Activated T-cell treated with anti-CD3 and anti-CD28 coated beads, Interleukin-2, amount 50 U/mL, for 4 hours (primary cell): ENCODE data around the gene MYH1. TPM values are rescaled to one million over a fixed set of nuclear protein-coding genes. Genes with fewer than 3 reads are reported as not detected.
"Not testable (repeated sequence)": the region's sequence is repeated elsewhere in the genome, so short reads cannot be mapped to it uniquely, and the experiment has no call there.

Source experiments
- ATAC-seq, 2 donors: fragments of 200-7000 bp; cut with Tn5 transposase; one replicate each; pipeline ENCODE4 v1.10.0; 2021
- DNase-seq: peaks from one replicate; pipeline ENCODE4 v3.0.0-alpha.2; 2020
- H3K27me3 Mint-ChIP-seq: one replicate; pipeline ENCODE4 v1.8.0; 2021; ENCODE audit warnings: low read depth, mixed read lengths
- H3K36me3 Mint-ChIP-seq: one replicate; pipeline ENCODE4 v1.8.0; 2022; ENCODE audit warnings: mixed read lengths; ENCODE audit not compliant: insufficient read depth
- H3K4me1 Mint-ChIP-seq: one replicate; pipeline ENCODE4 v1.8.0; 2021; ENCODE audit warnings: low read depth, mixed read lengths
- H3K4me3 Mint-ChIP-seq: one replicate; pipeline ENCODE4 v1.8.0; 2021; ENCODE audit warnings: mild to moderate bottlenecking, moderate library complexity, mixed read lengths
- H3K9me3 Mint-ChIP-seq: one replicate; pipeline ENCODE4 v1.8.0; 2021; ENCODE audit warnings: mixed read lengths
- total RNA-seq, 3 donors: library from RNA; stranded (reverse); gene quantifications; one replicate each; pipeline ENCODE4 v1.2.1, GENCODE V29; 2021

MYH1 gene
- not detected for total RNA-seq

DNA sequence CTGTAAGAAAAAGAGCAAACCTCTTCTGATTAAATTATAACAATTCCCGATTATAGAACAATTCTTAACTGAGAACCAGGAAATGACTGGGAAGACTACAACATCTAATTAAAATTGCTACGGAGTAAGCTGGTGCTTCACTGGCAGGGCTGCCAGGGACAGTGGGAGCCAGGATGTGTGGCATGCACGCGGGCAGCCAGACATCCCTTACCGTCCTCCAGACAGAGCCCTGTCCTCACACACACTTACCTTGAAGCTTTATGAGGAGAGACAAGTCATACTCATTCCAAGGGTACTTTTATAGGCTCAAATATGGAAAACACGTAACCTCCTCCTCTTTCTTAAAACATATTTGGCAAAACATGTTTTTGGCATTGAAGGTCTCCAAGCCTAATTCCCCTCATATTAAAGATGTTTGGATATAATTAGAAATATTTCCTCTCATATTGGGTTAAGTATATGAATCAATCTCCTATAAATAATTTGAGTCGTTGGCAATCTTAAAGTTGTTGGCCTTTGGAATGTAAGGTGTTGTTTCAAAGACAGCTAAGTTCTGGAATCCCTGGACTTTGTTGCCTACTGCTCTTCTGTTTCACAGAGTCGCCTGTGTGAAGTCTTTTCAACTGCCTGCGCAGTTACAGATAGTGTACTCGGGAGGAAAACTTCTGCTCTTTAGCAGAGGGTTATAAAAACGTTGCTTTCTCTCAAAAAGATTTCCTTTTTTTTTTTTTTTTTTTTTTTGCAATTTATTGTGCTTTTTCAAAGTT lies at the start of gene MYH1:
TSS of gene MYH1 (minus strand) at position 272 of the 767 bp plus-strand sequence. CDS start 1,900 bp downstream, outside the sequence.
- ATAC-seq (no peak), DNase-seq (no peak)
- H3K27me3 Mint-ChIP-seq, result peaks cover 2% of the 10 kb centered on the region
- H3K9me3 Mint-ChIP-seq, result peaks cover 3% of the 10 kb centered on the region
- H3K36me3 Mint-ChIP-seq, result no peaks in the 10 kb centered on the region
- no peaks in the 10 kb centered on the region for H3K4me1 Mint-ChIP-seq
- H3K4me3 Mint-ChIP-seq, result no peak within 1 kb of the TSS

DNA sequence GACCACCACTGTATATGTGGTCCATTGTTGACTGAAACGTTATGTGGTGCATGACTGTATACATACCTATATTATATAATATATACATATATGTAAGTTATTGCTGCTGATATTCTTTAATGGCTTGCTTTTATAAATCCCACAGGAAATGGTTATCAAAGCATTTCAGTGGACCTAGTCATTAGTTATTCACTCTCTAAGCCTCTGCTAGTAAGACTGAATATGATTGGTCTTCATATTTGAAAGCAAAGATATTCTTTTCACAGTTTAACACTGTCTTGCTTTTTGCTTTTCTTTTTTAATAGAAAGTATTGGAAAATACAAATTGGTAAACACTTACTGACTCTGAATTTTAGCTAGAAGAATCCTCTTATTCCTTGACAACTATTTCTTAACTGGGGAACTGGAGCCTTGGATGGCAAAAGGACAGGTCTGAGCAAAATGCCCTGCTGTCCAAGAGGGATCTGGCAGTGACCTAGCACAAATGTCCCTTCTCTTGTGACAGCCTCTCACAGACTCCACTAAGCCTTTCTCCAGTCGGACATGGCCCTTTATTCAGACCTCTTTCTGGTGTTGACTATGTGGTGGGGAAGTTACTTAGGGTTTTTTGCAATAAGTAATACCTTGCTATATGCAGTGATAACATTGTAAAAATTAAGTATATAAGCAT lies 45.8 kb upstream of the MYH1 start:
- Mint-ChIP-seq H3K4me3 (no peak overlapping the region), H3K36me3 (no peaks in the 10 kb centered on the region), H3K27me3 (peaks cover 8% of the 10 kb centered on the region), H3K9me3 (no peaks in the 10 kb centered on the region), H3K4me1 (no peaks in the 10 kb centered on the region)
- DNase-seq, result no peak
- ATAC-seq, result no peak

DNA sequence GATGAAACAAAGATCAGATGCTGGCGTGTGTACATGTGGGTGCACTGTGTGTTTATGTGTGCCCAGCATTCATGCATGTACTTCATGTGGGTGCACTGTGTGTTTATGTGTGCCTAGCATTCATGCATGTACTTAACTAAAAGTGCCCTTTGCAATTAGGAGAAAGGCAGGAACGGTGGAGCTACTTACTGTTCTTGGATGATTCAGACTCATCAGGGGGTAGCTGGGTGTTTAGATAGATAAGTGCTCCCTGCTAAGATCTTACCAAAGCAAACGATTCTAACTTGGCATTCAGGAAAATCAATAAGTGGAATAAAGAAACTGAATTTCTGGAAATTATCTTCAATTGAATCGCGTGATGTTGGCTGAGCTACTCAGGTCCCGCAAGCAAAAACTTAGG lies 39.7 kb upstream of the MYH1 start:
- no peak overlapping the region for H3K4me3 Mint-ChIP-seq
- no peaks in the 10 kb centered on the region for H3K9me3 Mint-ChIP-seq
- H3K36me3 Mint-ChIP-seq, result no peaks in the 10 kb centered on the region
- no peaks in the 10 kb centered on the region for H3K27me3 Mint-ChIP-seq
- ATAC-seq (no peak), DNase-seq (no peak)
- H3K4me1 Mint-ChIP-seq, result no peaks in the 10 kb centered on the region

DNA sequence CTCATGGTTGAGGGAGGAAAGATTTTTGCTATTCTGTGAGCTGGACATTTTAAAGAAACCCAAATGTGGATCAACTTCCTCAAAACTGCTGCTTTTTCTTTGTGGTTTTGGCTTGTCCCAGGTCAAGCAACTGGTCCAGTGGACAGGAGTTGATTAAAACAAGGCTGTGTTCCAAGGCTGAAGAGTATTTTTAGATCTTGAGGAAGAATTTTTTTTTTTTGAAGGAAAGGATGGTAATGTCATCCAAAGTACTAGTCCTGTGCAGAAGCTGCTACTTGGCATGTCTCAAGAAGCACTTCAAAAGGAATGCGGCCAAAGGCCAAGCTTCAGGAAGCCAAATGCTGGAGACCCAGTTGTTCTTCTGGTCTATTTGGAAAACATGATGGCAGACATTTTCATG lies 39.1 kb upstream of the MYH1 start:
- no peaks in the 10 kb centered on the region for H3K27me3 Mint-ChIP-seq
- H3K4me1 Mint-ChIP-seq, result no peaks in the 10 kb centered on the region
- DNase-seq (no peak), ATAC-seq (no peak)
- H3K36me3 Mint-ChIP-seq, result no peaks in the 10 kb centered on the region
- no peaks in the 10 kb centered on the region for H3K9me3 Mint-ChIP-seq
- H3K4me3 Mint-ChIP-seq, result no peak overlapping the region

DNA sequence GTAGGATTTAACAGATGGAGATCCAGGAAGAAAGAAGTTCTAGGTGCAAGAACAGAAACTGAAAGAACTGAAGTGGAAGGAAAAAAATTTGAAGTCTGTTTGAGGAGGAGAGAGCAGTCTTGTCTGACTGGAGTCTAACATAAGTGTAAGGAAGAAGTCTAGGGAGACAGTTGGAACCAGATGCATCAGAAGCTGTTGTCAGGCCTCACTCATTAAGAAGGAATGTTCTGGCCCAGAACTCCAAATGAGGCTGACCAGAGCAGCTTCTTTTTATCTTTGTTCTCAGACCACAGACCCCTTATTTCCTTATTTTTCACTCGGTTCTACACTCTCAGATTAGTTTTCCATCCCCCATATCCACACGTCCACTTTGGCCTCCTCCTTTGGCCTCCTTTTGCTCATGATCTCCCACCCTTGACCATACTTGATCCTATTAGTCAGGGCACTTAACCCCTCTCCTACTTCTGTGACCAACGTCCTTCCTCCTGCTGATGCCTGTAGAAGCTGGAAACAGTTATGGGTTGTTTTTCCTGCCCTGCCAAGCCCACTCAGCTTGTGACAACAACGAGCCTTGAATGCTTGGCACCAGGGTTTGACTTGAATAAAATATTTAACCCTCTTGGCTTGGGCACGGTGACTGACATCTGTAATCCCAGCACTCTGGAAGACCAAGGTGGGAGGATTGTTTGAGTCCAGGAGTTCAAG lies 38.1 kb upstream of the MYH1 start:
- H3K4me3 Mint-ChIP-seq, result no peak overlapping the region
- H3K4me1 Mint-ChIP-seq, result no peaks in the 10 kb centered on the region
- DNase-seq, result no peak
- no peaks in the 10 kb centered on the region for H3K9me3 Mint-ChIP-seq
- H3K36me3 Mint-ChIP-seq, result no peaks in the 10 kb centered on the region
- H3K27me3 Mint-ChIP-seq, result peaks cover 4% of the 10 kb centered on the region
- no peak for ATAC-seq

DNA sequence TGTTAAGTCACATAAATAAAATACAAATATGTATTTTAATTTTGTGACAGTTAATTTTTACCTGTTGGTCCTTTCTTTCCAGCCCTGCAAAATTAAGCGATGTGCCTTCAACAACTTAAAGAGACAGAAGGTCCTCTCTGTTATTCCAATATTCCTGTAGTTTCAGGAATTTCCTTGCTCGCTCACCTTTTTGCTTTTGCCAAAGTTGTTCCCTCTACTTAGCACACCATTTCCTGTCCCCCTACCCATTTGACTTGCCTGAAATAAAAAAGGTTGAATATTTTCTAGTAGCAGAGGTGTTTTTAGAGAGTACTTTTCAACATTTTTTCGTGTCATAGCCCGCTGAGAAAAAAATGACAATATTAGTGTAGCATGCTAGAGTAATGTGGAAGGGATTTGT lies 31.7 kb upstream of the MYH1 start:
- DNase-seq (no peak), ATAC-seq (no peak)
- Mint-ChIP-seq H3K27me3 (peaks cover 12% of the 10 kb centered on the region), H3K4me1 (no peaks in the 10 kb centered on the region), H3K36me3 (no peaks in the 10 kb centered on the region), H3K4me3 (no peak overlapping the region), H3K9me3 (no peaks in the 10 kb centered on the region)

DNA sequence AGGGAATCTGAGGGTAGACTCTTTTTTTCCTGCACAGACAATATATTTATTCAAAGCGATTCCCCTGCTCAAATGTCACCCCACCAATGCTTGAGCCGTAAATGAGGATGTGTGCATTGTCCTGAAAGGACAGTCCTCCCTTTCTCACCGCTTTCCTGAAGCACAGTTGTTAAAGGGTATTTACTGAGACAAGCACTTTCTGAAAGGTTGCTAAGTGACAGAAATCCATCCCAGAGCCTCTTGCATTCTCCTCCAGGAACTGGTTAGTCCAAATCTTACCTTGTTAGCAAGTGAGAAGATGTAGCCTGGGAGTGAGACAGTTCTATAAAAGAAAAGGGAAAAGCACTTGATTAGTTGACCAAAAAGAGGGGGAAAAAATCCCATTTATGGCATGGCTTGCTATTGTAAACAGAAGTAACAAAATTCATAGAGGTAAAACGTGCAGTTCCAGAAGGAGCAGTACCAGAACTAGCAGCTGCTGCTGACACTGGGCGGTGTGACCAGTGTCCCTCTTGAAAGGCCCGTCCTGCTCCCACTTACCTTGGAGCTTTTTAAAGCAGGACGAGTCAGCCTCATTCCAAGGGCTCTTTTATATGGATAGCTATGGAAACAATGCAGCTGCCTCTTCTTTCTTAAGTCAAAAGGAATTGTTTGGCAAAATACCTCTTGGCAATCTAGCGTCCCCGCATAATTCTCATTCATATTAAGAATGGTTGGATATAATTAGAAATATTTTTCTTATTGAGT lies 30.9 kb upstream of the MYH1 start, which contains the start of gene MYH2:
TSS of gene MYH2 (minus strand) at position 563 of the 747 bp plus-strand sequence. CDS start 1,738 bp downstream, outside the sequence.
- Mint-ChIP-seq H3K36me3 (no peaks in the 10 kb centered on the region), H3K4me3 (no peak within 1 kb of the TSS), H3K4me1 (no peaks in the 10 kb centered on the region), H3K9me3 (no peaks in the 10 kb centered on the region), H3K27me3 (peaks cover 12% of the 10 kb centered on the region)
- no peak for ATAC-seq
- no peak for DNase-seq

DNA sequence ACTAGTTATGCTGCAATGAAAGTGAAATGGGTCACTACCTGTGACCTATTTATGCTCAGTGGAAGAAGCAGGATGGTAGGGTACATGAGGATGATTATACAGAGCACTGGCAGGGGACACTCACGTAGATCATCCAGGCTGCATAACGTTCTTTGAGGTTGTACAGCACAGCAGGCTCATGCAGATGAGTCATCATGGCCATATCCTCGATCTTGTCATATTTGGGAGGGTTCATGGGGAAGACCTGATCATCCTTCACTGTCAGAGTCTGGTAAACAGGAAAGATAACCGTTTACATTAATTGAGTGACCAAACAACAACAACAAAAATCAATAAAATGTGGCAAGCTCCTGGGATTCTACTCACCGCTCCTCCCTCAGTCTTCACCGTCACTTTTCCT lies 29.0 kb upstream of the MYH1 start:
- Mint-ChIP-seq H3K36me3 (no peaks in the 10 kb centered on the region), H3K4me3 (no peak overlapping the region), H3K27me3 (peaks cover 12% of the 10 kb centered on the region), H3K4me1 (no peaks in the 10 kb centered on the region), H3K9me3 (no peaks in the 10 kb centered on the region)
- no peak for ATAC-seq
- no peak for DNase-seq

DNA sequence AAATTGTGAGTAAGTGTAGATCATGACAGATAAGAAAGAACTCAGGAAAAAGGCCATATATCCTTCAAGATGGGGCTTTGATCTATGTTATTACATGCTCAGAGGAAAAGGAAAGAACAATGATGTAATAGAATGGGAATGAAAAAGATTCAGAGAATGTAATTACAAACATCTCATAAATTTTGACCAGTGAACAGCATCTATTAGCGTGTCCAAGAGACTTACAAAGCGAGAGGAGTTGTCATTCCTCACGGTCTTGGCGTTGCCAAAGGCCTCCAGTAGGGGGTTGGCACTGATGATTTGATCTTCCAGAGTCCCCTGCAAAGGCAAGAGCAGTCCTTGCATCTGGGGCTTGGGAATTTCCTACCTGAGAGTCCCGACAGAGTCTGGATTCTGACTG lies 25.1 kb upstream of the MYH1 start:
- not testable (repeated sequence) for DNase-seq, H3K36me3 Mint-ChIP-seq, ATAC-seq, H3K4me1 Mint-ChIP-seq, H3K27me3 Mint-ChIP-seq, H3K4me3 Mint-ChIP-seq
- peaks cover 20% of the 10 kb centered on the region for H3K9me3 Mint-ChIP-seq

DNA sequence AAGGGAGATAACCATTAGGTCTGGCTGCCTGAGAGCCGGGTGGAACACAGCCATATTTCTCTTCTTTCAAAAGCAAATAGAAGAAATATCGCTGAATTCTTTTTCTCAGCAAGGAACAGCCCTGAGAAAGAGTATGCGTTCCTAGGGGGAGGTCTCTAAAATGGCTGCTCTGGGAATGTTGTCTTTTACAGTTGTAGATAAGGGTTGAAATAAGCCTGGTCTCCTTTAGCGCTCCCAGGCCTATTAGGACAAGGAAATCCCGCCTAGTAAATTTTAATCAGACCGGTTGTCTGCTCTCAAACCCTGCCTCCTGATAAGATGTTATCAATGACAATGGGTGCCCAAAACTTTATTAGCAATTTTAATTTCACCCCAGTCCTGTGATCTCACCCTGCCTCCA lies 22.8 kb upstream of the MYH1 start:
- not testable (repeated sequence) for H3K36me3 Mint-ChIP-seq, H3K4me1 Mint-ChIP-seq, H3K27me3 Mint-ChIP-seq, H3K4me3 Mint-ChIP-seq, DNase-seq, ATAC-seq
- peaks cover 20% of the 10 kb centered on the region for H3K9me3 Mint-ChIP-seq

DNA sequence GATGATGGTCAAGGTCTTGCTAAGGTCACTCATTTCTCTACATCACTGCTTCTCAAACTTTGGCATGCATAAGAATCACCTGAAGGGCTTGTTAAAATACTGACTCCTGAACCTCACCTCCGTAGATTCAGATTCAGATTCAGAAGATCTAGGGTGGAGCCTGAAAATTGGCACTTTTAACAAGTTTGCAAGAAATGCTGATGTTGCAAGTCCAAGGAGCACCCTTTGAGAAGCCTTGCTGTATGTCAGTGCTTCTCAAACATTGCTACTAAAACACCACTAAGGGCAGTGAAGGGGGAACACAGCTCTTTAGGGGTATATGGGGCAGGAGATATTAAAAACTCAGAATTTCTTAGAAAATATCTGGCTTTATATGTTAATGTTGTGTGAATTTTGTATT lies 13.7 kb upstream of the MYH1 start:
- H3K4me1 Mint-ChIP-seq, result no peaks in the 10 kb centered on the region
- H3K36me3 Mint-ChIP-seq, result no peaks in the 10 kb centered on the region
- DNase-seq (no peak), ATAC-seq (no peak)
- no peak overlapping the region for H3K4me3 Mint-ChIP-seq
- no peaks in the 10 kb centered on the region for H3K9me3 Mint-ChIP-seq
- H3K27me3 Mint-ChIP-seq, result peaks cover under 1% of the 10 kb centered on the region

DNA sequence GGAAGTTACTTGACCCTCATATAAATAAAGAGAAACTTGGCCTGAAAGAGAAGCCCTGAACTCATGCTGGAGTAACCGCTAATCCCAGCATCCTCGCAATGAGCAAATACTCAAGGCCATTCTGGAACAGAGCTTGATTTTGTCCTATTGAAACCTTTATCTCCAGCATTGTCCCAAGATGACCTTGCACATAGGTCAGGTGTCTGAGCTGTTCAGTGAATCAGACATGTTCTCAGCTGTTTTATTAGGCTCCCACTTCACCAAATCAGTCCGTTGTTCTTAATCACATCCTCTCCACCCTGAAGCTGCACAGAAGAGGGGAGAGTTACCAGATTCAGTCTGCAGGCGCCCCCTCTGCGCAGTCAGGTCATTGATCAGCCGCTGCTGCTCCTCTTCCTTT lies 9.1 kb upstream of the MYH1 start:
- DNase-seq (no peak), ATAC-seq (no peak)
- Mint-ChIP-seq H3K9me3 (peaks cover 5% of the 10 kb centered on the region), H3K4me3 (no peak overlapping the region), H3K36me3 (no peaks in the 10 kb centered on the region), H3K4me1 (no peaks in the 10 kb centered on the region), H3K27me3 (peaks cover 4% of the 10 kb centered on the region)

DNA sequence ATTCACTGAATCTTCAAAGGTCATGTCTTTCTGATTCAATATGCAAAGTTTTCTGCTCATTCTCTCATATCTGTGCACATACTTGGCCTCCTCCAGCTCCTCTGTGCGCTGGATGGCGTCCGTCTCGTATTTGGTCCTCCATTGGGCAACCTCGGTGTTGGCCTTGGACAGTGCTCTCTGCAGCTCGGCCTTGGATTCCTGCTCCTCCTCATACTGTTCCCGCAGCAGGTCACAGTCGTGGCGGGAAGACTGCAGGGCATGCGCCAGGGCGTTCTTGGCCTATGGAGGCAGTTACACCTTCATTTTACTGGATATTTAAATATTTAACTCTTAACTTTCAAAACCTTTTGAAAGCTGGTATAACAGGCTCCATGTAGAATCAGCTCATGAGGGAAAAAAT lies 8.2 kb upstream of the MYH1 start:
- H3K4me1 Mint-ChIP-seq, result no peaks in the 10 kb centered on the region
- no peak overlapping the region for H3K4me3 Mint-ChIP-seq
- no peaks in the 10 kb centered on the region for H3K36me3 Mint-ChIP-seq
- ATAC-seq (no peak), DNase-seq (no peak)
- peaks cover 4% of the 10 kb centered on the region for H3K27me3 Mint-ChIP-seq
- H3K9me3 Mint-ChIP-seq, result peaks cover 5% of the 10 kb centered on the region

DNA sequence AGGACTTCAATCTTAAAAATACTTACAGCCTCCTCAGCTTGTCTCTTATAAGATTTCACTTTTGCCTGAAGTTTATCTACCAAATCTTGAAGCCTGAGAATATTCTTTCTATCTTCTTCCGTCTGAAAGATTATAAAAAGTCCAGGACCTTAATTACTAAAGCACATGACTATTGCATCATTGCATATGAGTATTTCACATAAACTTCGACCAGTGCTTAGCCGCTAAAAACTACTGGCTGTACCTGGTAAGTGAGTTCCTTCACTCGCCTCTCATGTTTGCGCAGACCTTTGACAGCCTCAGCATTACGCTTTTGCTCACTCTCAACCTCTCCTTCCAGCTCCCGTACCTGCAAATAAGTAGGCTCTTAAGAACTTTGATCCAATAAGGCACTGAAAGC lies 4.7 kb upstream of the MYH1 start:
- H3K4me1 Mint-ChIP-seq, result no peaks in the 10 kb centered on the region
- peaks cover 6% of the 10 kb centered on the region for H3K27me3 Mint-ChIP-seq
- H3K9me3 Mint-ChIP-seq, result peaks cover 5% of the 10 kb centered on the region
- DNase-seq (no peak), ATAC-seq (no peak)
- no peaks in the 10 kb centered on the region for H3K36me3 Mint-ChIP-seq
- no peak overlapping the region for H3K4me3 Mint-ChIP-seq
